Subcutaneous adipose tissue (tissue), 4 donors: ENCODE results near the gene MSI2. TPM values are rescaled to one million over a fixed set of nuclear protein-coding genes. Genes with fewer than 3 reads are reported as not detected.

ENCODE experiments used
- total RNA-seq, 4 donors: library from RNA; depleted of rRNA; stranded (reverse); fragments of >200 nt; gene quantifications; one replicate each; pipeline ENCODE4 v1.1.0, GENCODE V29; 2016
- TF ChIP-seq, protein P1 (sequence below): fragments of 450-650 bp; IDR thresholded peaks from one replicate; pipeline ENCODE4 v1.5.1; 2016; ENCODE audit warnings: low read depth, mild to moderate bottlenecking, control low read depth, antibody characterized with exemption, moderate library complexity

MSI2 gene
- total RNA-seq, 4 donors from 2014 or later = 9.5 to 12.9 (median 10.9) TPM

GRCh38 chr17:57401556-57402488, 145.5 kb downstream of the MSI2 start:
- TF ChIP-seq, protein P1, sequence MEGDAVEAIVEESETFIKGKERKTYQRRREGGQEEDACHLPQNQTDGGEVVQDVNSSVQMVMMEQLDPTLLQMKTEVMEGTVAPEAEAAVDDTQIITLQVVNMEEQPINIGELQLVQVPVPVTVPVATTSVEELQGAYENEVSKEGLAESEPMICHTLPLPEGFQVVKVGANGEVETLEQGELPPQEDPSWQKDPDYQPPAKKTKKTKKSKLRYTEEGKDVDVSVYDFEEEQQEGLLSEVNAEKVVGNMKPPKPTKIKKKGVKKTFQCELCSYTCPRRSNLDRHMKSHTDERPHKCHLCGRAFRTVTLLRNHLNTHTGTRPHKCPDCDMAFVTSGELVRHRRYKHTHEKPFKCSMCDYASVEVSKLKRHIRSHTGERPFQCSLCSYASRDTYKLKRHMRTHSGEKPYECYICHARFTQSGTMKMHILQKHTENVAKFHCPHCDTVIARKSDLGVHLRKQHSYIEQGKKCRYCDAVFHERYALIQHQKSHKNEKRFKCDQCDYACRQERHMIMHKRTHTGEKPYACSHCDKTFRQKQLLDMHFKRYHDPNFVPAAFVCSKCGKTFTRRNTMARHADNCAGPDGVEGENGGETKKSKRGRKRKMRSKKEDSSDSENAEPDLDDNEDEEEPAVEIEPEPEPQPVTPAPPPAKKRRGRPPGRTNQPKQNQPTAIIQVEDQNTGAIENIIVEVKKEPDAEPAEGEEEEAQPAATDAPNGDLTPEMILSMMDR = no peak

DNA sequence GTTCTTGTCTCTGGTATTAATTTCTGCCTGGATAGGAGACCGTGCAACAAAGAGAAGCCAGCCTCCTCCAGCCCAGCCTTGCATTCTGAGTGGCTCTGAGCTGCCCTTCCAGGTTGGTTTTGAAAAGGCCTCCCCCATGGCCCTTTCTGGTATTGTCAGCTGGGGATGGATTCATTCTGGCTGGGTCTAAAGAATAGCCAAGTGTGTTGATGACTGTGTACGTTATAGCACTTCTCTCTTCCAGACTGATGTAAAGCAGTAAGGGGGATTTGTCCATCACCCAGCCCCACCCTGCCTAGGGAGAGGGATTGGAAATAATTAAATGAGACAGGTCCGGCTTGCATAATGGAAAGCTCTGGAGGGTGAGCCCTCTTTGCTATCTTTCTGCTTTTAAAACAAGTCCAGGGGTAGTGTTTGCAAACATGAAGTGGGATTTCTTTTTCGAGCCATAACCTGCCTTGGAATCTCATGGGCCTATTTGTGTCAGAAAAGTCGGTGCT, 146.4 kb downstream of the MSI2 start:
- TF ChIP-seq, protein P1 = no peak

GRCh38 chr17:57403236-57403635, 146.9 kb downstream of the MSI2 start:
- TF ChIP-seq, protein P1 = no peak

DNA sequence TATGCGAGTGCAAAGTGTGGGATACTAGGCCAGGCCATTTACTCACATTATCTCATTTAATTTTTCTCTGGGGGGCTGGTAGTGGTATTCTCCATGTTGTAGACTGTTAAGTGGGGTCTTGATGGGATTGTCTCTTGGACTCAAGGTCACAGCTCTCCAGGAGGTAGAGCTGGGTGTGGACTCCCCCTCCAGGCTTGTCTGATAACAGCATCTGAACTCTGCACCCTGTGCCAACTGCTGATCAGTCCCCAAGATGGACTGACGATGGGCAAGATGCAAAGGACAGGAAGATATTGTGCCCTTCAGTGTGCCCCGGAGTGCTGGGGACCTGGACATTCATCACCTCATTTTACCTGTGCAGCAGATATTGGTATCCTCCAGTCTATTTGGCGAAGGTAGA, 147.8 kb downstream of the MSI2 start:
- TF ChIP-seq, protein P1 = no peak

DNA sequence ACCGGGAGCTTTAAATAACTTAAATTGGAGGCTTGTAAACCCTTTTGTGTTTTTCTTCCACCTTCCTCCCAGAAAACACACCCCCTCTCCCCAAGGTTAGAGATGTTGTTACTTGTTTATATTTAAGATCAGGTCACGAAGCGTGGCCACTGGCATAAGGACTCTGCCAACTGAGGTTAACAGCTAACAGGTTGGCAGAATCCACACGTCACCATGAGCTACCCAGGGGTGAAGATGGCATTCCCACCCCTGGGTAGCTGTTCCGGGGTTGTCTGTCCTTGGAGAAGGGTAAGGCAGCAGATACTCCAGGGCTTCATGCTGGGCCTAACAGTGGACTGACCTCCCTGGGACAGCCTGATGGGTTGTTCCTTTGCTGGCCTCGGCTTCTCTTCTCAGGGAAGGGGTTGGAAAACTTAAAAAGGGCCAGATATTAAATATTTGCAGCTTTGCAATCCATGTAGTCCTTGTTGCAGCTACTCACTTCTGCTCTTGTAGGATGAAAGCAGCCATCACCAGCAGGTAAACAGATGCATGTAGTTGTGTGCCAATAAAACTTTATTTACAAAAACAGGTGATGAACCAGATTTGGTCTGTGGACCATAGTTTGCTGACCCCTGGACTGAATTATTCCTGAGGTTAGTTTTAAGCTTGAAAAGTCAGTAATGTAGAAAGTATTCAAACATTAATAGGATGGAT, 148.6 kb downstream of the MSI2 start:
- TF ChIP-seq, protein P1 = no peak

GRCh38 chr17:57405491-57406072, 149.3 kb downstream of the MSI2 start:
- TF ChIP-seq, protein P1 = no peak
